Fibroblast of villous mesenchyme (primary cell): ENCODE measurements around the gene CHD6. TPM values are rescaled to one million over a fixed set of nuclear protein-coding genes. Genes with fewer than 3 reads are reported as not detected.

ENCODE experiments used
- DNase-seq: peaks from one replicate; pipeline ENCODE4 v3.0.0-alpha.2; 2010; ENCODE audit warnings: low read depth
- H3K4me3 ChIP-seq: 2 replicates; pipeline ENCODE4 v1.5.1; 2011; ENCODE audit warnings: low read depth, mild to moderate bottlenecking, low read length
- total RNA-seq: library from RNA; depleted of rRNA; stranded (reverse); fragments of >200 nt; gene quantifications from 2 replicates; pipeline ENCODE4 v1.2.3, GENCODE V29; 2012
- TF ChIP-seq, protein P1 (sequence below): IDR thresholded peaks from 2 replicates; pipeline ENCODE4 v1.5.1; 2012; ENCODE audit warnings: low read depth, mild to moderate bottlenecking, low read length; ENCODE audit not compliant: insufficient read depth

CHD6 gene
- total RNA-seq, 1 donor, result 33.2 TPM

GRCh38 chr20:41570557-41570956, 47.6 kb downstream of the CHD6 start:
- no peak for DNase-seq
- TF ChIP-seq, protein P1, sequence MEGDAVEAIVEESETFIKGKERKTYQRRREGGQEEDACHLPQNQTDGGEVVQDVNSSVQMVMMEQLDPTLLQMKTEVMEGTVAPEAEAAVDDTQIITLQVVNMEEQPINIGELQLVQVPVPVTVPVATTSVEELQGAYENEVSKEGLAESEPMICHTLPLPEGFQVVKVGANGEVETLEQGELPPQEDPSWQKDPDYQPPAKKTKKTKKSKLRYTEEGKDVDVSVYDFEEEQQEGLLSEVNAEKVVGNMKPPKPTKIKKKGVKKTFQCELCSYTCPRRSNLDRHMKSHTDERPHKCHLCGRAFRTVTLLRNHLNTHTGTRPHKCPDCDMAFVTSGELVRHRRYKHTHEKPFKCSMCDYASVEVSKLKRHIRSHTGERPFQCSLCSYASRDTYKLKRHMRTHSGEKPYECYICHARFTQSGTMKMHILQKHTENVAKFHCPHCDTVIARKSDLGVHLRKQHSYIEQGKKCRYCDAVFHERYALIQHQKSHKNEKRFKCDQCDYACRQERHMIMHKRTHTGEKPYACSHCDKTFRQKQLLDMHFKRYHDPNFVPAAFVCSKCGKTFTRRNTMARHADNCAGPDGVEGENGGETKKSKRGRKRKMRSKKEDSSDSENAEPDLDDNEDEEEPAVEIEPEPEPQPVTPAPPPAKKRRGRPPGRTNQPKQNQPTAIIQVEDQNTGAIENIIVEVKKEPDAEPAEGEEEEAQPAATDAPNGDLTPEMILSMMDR, result no peak
- no peak overlapping the region for H3K4me3 ChIP-seq

GRCh38 chr20:41567615-41568014, 50.6 kb downstream of the CHD6 start:
- TF ChIP-seq, protein P1, result no peak
- no peak overlapping the region for H3K4me3 ChIP-seq
- no peak for DNase-seq

DNA sequence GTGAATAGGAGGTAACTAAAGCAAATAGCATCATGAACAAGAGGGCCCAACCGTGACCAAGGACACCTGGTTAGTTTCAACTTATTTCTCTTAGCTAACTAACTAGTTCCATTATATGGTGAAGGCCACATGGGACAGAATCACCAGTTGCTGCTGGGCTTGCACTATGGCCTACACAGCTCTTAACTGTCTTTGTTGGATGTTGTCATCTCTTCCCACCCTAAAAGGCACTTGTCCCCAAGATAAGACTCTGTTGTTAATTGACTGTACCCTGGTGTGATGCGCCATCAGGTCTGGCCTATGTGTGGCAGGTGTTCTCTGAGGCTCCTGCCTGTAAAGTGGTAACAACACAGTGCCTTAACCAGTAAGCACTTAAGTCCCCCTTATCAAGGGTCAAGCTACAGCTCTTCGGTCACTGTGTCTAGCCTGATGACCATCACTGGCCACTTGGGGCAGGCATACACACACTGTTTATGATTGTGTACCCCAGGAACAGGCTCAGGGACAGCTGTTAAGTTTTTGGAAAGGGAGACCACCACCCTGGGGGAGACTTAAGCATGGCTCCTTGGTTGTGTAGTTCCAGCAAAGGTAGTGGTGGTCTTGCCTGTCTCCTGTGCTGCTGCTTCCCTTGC, 51.2 kb downstream of the CHD6 start:
- no peak for DNase-seq
- H3K4me3 ChIP-seq, result no peak overlapping the region
- TF ChIP-seq, protein P1, result no peak

DNA sequence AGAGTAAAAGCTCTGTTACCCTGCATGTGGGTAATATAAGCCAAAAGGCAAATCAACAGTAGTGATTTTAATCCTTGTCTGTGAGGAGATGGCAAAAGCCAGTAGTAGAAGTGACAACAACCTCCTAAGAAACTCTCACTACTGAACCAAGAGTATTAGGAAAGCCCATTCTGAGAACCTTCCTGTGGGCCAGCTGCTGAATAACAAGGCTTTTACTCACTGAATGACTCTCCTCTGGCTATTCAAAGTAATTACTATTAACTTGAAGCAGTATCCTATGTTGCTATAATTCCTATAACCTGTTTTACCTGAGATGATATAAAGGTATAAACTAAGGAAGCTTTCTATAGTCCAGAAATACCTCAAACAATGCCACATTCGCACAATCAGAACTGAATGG, 55.1 kb downstream of the CHD6 start:
- TF ChIP-seq, protein P1, result no peak
- no peak overlapping the region for H3K4me3 ChIP-seq
- no peak for DNase-seq

- TF ChIP-seq, protein P1, result no peak
- no peak overlapping the region for H3K4me3 ChIP-seq
These were observed 57.2 kb downstream of the CHD6 start for GRCh38 chr20:41560970-41561369.

DNA sequence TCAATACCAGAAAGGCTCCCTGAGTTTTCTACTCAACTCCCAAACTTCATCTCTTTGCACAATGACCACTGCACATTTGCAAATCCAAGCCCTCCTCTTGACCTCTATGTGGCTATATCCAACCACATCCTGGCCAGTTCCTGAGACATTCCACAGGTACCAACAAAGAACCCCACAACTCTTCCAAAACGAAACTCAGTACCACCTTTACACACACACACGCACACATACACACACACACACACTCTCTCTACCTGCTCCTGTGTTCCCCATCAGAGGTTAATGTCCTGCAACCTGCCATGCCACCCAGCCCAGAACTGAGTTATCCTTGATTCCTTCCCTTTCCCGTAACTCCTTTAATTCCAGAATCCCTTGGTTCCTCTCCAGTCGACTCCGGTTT, 58.5 kb downstream of the CHD6 start:
- no peak overlapping the region for H3K4me3 ChIP-seq
- DNase-seq, result no peak
- TF ChIP-seq, protein P1, result no peak

More at GRCh38 chr20:41560970-41561369, 57.2 kb downstream of the CHD6 start:
- peak; percentile 41 for DNase-seq
